KG1 (cell line): ENCODE results near the gene ASPRV1.
"Not testable (repeated sequence)": the region's sequence is repeated elsewhere in the genome, so short reads cannot be mapped to it uniquely, and the experiment has no call there.

Experiments
- DNase-seq: peaks from one replicate; lab custom pipeline; 2025; lab: John Stamatoyannopoulos, UW

The ASPRV1 gene

DNA sequence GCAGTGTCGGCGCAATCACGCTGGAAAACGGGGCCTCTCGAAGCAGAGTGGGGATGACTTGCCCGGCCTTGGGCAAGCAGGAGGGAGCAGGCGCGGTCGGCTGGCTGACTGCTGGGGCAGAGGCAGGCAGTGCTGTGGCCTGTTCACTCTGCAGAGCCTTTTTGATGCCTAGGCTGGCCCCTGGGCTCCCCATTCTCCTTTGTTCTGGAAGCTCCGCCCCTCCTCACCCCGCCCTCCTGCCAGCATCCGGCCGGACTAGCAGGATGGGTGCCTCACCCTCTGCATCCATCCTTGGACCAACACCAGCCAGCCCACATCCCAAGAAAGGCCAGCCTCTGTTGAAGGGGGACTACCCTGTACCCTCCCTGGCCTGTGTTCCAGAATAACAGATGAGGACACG is at the start of gene ASPRV1:
Gene ASPRV1, minus strand, starts transcription at position 136 of the 400 bp plus-strand sequence. CDS start 195 bp downstream, outside the sequence.
- DNase-seq: no peak

GRCh38 chr2:70010576-70011111 is 49.2 kb upstream of the ASPRV1 start:
- no peak for DNase-seq

GRCh38 chr2:70009762-70010575 is 48.5 kb upstream of the ASPRV1 start:
- DNase-seq: no peak

DNA sequence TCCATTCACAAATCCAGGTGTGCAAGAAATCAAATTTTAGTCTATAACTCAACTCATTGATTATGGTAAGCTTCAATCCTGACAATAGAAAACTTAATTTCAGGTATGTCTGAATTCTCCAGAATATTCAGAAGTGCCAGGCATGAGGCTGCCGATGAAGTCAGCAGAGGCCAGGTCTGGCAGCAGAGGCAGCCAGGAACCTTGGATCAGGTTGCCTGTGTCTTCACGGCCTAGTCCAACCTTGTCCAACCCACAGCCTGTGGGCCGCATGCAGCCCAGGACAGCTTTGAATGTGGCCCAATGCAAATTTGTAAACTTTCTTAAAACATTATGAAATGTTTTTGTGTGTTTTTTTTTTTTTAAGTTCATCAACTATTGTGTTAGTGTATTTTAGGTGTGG is 46.9 kb upstream of the ASPRV1 start:
- no peak for DNase-seq

DNA sequence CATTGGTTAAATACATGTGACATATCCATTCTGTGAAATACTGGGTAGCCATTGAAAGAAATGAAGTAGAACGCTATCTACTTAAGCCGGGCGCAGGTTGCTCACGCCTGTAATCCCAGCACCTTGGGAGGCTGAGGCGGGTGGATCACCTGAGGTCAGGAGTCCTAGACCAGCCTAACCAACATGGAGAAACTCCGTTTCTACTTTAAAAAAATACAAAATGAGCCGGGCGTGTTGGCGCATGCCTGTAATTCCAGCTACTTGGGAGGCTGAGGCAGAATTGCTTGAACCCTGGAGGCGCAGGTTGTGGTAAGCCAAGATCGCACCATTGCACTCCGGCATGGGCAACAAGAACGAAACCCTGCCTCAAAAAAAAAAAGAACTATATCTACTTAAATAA is 45.7 kb upstream of the ASPRV1 start:
- DNase-seq: no peak

GRCh38 chr2:70006447-70006784 is 45.0 kb upstream of the ASPRV1 start:
- no peak for DNase-seq

- no peak for DNase-seq
These were observed 44.5 kb upstream of the ASPRV1 start for GRCh38 chr2:70005752-70006446.

- DNase-seq: no peak
These were observed 43.8 kb upstream of the ASPRV1 start for GRCh38 chr2:70005216-70005615.

DNA sequence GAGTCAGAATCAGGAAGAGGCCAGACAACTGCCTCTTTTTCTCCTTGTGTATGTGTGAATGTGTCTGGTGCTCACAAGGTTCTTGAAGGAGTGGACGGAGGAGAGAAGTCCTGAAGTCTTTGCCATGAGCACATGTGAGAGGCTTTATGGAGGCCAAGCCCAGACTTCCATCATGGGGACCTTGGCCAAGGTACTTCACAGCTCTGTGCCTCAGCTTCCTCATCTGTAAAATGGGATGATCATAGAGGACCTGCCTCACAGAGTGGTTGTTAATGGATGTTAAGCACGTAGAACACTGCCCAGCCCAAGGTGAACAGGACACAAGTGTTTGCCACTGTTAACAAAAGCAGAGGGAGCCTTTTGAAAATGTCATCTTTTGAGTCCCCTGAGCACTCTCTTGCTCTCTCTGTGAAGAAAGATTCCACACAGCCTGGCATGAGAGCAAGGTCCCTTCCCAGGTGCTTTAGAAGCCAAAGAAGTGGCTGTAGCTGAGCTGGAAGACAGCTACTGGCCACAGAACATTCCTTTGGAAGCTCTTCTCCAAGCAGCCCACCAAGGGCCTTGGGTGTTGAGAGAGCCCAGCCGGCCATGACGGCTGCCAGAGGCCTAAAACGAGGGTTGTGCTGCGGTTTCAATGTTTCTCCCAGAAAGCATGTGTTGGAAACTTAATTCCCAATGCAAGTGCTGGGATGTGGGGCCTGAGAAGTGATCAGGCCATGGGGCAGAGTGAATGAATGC is 41.8 kb upstream of the ASPRV1 start:
- no peak for DNase-seq

GRCh38 chr2:70002241-70002899 is 40.9 kb upstream of the ASPRV1 start:
- DNase-seq: no peak

DNA sequence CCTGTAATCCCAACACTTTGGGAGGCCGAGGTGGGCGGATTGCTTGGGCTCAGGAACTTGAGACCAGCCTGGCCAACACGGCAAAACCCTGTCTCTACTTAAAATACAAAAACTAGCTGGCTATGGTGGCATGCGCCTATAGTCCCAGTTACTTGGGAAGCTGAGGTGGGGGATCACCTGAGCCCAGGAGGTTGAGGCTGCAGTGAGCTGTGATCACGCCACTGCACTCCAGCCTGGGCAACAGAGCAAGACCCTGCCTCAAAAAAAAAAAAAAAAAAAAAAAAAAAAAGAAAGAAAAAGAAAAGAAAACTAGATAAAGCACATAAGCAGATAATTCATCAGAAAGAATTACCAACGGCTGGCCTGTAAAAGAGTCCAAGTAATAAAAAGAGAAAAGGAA is 39.1 kb upstream of the ASPRV1 start:
- DNase-seq: not testable (repeated sequence)

GRCh38 chr2:69998761-69999160 is 37.3 kb upstream of the ASPRV1 start:
- DNase-seq: no peak

GRCh38 chr2:69997015-69997830 is 35.8 kb upstream of the ASPRV1 start:
- no peak for DNase-seq

GRCh38 chr2:69995511-69995910 is 34.1 kb upstream of the ASPRV1 start:
- DNase-seq: no peak

- DNase-seq: no peak
These were observed 32.7 kb upstream of the ASPRV1 start for GRCh38 chr2:69994166-69994565.

DNA sequence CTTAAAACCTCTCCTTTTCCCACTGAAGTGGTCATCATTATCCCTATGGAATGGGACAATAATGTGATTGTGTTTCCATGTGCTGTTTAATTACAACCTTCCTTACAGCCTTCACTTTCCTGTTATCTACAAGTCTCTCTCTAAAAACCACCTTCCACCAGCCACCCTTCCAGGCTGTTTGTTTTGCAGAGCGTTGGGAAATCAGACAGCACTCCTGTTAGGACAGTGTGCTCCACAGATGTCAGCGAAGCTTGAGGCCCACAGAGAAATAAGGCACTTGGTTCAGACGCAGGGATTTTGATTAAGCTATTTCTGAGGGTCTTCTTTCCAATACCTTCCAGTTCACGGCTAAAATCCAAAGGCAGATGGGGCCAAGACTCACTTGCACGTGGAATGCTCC is 32.3 kb upstream of the ASPRV1 start:
- no peak for DNase-seq

- DNase-seq: no peak
These were observed 31.7 kb upstream of the ASPRV1 start for GRCh38 chr2:69993048-69993565.

DNA sequence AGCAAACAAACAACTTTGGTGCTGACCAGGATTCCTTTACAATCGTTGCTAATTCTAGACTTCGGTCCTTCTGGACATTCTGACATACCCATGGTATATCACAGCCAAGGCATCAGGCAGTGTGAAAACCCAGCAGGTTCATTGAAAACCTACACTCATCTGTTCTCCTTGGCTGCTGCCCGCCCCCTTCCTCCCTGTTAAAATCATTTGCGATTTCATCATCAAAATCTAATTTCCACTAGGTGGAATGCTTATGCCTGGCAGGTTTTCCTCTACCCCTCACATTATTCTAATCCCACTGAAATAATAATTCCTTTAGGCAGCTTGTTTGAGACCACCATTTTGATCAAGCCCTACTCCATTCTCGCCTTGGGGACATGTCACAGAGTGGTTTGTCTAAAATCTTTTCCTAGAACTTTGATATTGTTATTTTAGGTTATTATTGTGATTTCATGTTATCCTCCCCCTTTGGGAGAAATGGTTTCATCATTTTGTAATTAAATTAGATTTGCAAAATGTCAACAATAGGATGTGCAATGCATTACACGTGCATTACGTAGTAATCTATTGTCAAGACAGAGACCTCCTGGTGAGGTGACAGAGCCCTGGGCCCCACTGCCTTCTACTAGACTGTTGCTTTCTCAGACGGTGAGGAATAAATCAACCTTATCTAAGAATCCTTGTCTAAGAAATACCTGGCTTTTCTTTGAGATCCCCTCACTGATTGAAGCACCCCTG is 31.0 kb upstream of the ASPRV1 start:
- DNase-seq: no peak

DNA sequence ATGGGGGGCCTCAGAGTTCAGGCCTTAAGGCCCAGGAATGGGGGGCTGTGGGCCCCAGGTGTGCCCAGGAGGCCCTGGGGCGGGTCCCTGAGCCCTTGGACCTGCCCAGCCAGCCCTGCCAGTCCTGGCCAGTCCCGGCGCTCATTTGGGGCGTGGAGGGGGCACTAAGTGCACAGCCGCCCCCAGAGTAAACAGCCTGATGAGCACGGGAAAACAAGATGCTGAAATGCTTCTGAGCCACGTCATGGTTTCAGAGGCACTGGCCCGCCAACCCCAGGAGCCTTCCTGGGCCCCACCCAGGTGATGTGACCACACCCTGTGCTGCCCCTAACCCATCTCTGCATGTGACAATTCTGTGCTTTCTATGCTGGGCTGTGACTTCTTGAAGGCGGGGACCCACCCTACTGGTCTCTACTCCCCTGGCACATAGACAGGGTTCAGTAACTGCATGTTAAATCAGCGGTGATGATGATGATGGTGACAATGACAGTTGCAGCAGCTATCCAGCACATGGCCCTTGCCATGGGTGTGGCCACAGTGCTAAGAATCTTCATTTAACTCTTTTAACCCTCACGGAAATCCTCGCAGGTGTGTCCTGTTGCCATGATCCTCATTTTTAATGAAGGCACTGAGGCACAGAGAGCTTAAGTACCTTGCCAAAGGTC is 28.1 kb upstream of the ASPRV1 start:
- no peak for DNase-seq

- no peak for DNase-seq
These were observed 27.6 kb upstream of the ASPRV1 start for GRCh38 chr2:69989009-69989408.
